ENCODE measurements around the gene C7orf57. TPM values are rescaled to one million over a fixed set of nuclear protein-coding genes. Genes with fewer than 3 reads are reported as not detected.

The C7orf57 gene
- total RNA-seq, 1 experiment from 2014 or later = not detected

- CTCF ChIA-PET = no interaction called here
- peaks cover 5% of the 10 kb centered on the region for H3K27me3 Mint-ChIP-seq (ENCODE audit: insufficient read depth, unreplicated experiment)
- POLR2A ChIA-PET = no interaction called here
- Histone ChIP-seq H3K4me1 (no peaks in the 10 kb centered on the region), H3K27me3 (replicated peaks; ENCODE audit: control insufficient read depth, insufficient read depth, low read length) (no peaks in the 10 kb centered on the region), H3K4me3 (ENCODE audit: low read depth, low read length) (no peak overlapping the region), H3K9me3 (peaks cover 2% of the 10 kb centered on the region; the same call in 1 of the 2 replicates), H3K36me3 (ENCODE audit: control insufficient read depth, insufficient read depth, low read length) (no peaks in the 10 kb centered on the region)
- H3K4me3 Mint-ChIP-seq (ENCODE audit: unreplicated experiment) = no peak overlapping the region
- intact Hi-C loops (cut with micrococcal nuclease; ENCODE audit: unreplicated experiment) = no loop called here
- H3K9me3 Mint-ChIP-seq (ENCODE audit: unreplicated experiment) = no peaks in the 10 kb centered on the region
- no peaks in the 10 kb centered on the region for H3K4me1 Mint-ChIP-seq (ENCODE audit: low read depth, unreplicated experiment)
- H3K36me3 Mint-ChIP-seq (ENCODE audit: insufficient read depth, unreplicated experiment) = no peaks in the 10 kb centered on the region
- no peak for DNase-seq
- TF ChIP-seq CTCF (IDR thresholded peaks at IDR 0.05; ENCODE audit: insufficient read depth in 1 of 2, low read depth in 1 of 2, low read length in 1 of 2, severe bottlenecking in 1 of 2, unreplicated experiment in 1 of 2) = no peak
- BruUV-seq (replicated peaks) = no TSS peak
- H3K27ac Mint-ChIP-seq (ENCODE audit: unreplicated experiment) = no peak overlapping the region
These were observed 26.1 kb upstream of the C7orf57 start for GRCh38 chr7:48009257-48009656.

- no peak overlapping the region for H3K27ac Mint-ChIP-seq (ENCODE audit: unreplicated experiment)
- H3K4me1 Mint-ChIP-seq (ENCODE audit: low read depth, unreplicated experiment) = no peaks in the 10 kb centered on the region
- intact Hi-C loops (cut with micrococcal nuclease; ENCODE audit: unreplicated experiment) = no loop called here
- no peak overlapping the region for H3K4me3 ChIP-seq (ENCODE audit: low read depth, low read length)
- TF ChIP-seq CTCF (IDR thresholded peaks at IDR 0.05; ENCODE audit: insufficient read depth in 1 of 2, low read depth in 1 of 2, low read length in 1 of 2, severe bottlenecking in 1 of 2, unreplicated experiment in 1 of 2) = no peak
- BruUV-seq (replicated peaks) = no TSS peak
- H3K36me3 ChIP-seq (ENCODE audit: control insufficient read depth, insufficient read depth, low read length) = no peaks in the 10 kb centered on the region
- H3K9me3 ChIP-seq = peaks cover 2% of the 10 kb centered on the region; the same call in 1 of the 2 replicates
- no peaks in the 10 kb centered on the region for H3K9me3 Mint-ChIP-seq (ENCODE audit: unreplicated experiment)
- no peak overlapping the region for H3K4me3 Mint-ChIP-seq (ENCODE audit: unreplicated experiment)
- no peaks in the 10 kb centered on the region for H3K4me1 ChIP-seq
- H3K36me3 Mint-ChIP-seq (ENCODE audit: insufficient read depth, unreplicated experiment) = no peaks in the 10 kb centered on the region
- POLR2A ChIA-PET = no interaction called here
- CTCF ChIA-PET = no interaction called here
- peaks cover 5% of the 10 kb centered on the region for H3K27me3 Mint-ChIP-seq (ENCODE audit: insufficient read depth, unreplicated experiment)
- no peaks in the 10 kb centered on the region for H3K27me3 ChIP-seq (replicated peaks; ENCODE audit: control insufficient read depth, insufficient read depth, low read length)
- no peak for DNase-seq
These were observed 25.4 kb upstream of the C7orf57 start for GRCh38 chr7:48009954-48010353.

GRCh38 chr7:48011323-48011722, 24.0 kb upstream of the C7orf57 start:
- Mint-ChIP-seq H3K4me3 (ENCODE audit: unreplicated experiment) (no peak overlapping the region), H3K9me3 (ENCODE audit: unreplicated experiment) (no peaks in the 10 kb centered on the region), H3K27me3 (ENCODE audit: insufficient read depth, unreplicated experiment) (peaks cover 3% of the 10 kb centered on the region), H3K36me3 (ENCODE audit: insufficient read depth, unreplicated experiment) (no peaks in the 10 kb centered on the region), H3K27ac (ENCODE audit: unreplicated experiment) (no peak overlapping the region), H3K4me1 (ENCODE audit: low read depth, unreplicated experiment) (no peaks in the 10 kb centered on the region)
- H3K27me3 ChIP-seq (replicated peaks; ENCODE audit: control insufficient read depth, insufficient read depth, low read length) = no peaks in the 10 kb centered on the region
- H3K36me3 ChIP-seq (ENCODE audit: control insufficient read depth, insufficient read depth, low read length) = no peaks in the 10 kb centered on the region
- ChIA-PET POLR2A (no interaction called here), CTCF (no interaction called here)
- H3K4me3 ChIP-seq (ENCODE audit: low read depth, low read length) = no peak overlapping the region
- no TSS peak for BruUV-seq (replicated peaks)
- no peak for DNase-seq
- H3K4me1 ChIP-seq = no peaks in the 10 kb centered on the region
- intact Hi-C loops (cut with micrococcal nuclease; ENCODE audit: unreplicated experiment) = no loop called here
- TF ChIP-seq CTCF (IDR thresholded peaks at IDR 0.05; ENCODE audit: insufficient read depth in 1 of 2, low read depth in 1 of 2, low read length in 1 of 2, severe bottlenecking in 1 of 2, unreplicated experiment in 1 of 2) = no peak
- peaks cover 2% of the 10 kb centered on the region; the same call in 1 of the 2 replicates for H3K9me3 ChIP-seq
